ENCODE measurements around the gene KCTD15. TPM values are rescaled to one million over a fixed set of nuclear protein-coding genes. Genes with fewer than 3 reads are reported as not detected.

KCTD15 gene
- total RNA-seq, 1 experiment from 2014 or later = 59.9 TPM

DNA sequence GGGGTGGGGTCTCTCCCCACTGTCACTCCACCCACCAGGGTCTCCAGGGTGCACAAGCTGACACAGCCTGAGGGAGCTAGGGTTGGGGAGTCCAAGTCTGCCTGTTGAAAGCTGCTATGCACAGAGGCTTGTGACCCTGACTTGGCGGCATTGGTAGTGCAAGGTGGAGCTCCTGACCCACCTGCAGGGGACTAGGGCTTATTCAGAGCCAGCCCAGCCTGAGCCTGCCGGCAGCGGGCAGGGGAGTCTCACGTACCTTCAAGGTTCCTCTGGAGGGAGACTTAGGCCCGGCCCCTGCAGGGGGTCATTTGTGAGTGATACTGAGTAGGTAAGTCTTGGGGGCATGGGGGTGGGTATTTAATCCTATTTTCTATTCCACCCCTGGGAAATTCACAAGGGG lies 4.7 kb downstream of the KCTD15 start:
- no peak overlapping the region for H2BK12ac ChIP-seq (ENCODE audit: insufficient read length, low read depth, low read length)
- no peak overlapping the region for H2BK5ac ChIP-seq (ENCODE audit: insufficient read length, low read length)
- no peak overlapping the region for H2BK15ac ChIP-seq (ENCODE audit: low read depth, low read length)
- H3K4me3 Mint-ChIP-seq = no peak overlapping the region
- no peak overlapping the region for H3K4ac ChIP-seq (ENCODE audit: low read depth, low read length)
- no peak overlapping the region for H2AFZ ChIP-seq (ENCODE audit: low read length)
- no peak overlapping the region for H3K9ac ChIP-seq (ENCODE audit: extremely low read depth, insufficient read length, low read length)
- peaks cover 2% of the 10 kb centered on the region for H4K20me1 ChIP-seq (ENCODE audit: control insufficient read depth, insufficient read depth, insufficient read length)
- no peak overlapping the region for H3K4me2 ChIP-seq (ENCODE audit: insufficient read depth, insufficient read length, low read length)
- H3K27me3 Mint-ChIP-seq (ENCODE audit: low read depth) = no peaks in the 10 kb centered on the region; the same call in 1 of the 2 replicates
- H4K8ac ChIP-seq (replicated peaks; ENCODE audit: insufficient read length, low read depth, low read length) = no peak overlapping the region
- H3K23ac ChIP-seq (ENCODE audit: insufficient read length, low read depth, low read length) = no peak overlapping the region
- peaks cover 20 to 28% of the 10 kb centered on the region in 2 experiments for H3K4me1 Mint-ChIP-seq
- no peaks in the 10 kb centered on the region for H3K27me3 ChIP-seq (ENCODE audit: insufficient read depth, low read length)
- H3T11ph ChIP-seq (ENCODE audit: low read length) = no peak overlapping the region
- DNase-seq = no peak
- H4K5ac ChIP-seq (ENCODE audit: insufficient read length, low read depth, low read length) = no peak overlapping the region
- TF ChIP-seq, protein P1, sequence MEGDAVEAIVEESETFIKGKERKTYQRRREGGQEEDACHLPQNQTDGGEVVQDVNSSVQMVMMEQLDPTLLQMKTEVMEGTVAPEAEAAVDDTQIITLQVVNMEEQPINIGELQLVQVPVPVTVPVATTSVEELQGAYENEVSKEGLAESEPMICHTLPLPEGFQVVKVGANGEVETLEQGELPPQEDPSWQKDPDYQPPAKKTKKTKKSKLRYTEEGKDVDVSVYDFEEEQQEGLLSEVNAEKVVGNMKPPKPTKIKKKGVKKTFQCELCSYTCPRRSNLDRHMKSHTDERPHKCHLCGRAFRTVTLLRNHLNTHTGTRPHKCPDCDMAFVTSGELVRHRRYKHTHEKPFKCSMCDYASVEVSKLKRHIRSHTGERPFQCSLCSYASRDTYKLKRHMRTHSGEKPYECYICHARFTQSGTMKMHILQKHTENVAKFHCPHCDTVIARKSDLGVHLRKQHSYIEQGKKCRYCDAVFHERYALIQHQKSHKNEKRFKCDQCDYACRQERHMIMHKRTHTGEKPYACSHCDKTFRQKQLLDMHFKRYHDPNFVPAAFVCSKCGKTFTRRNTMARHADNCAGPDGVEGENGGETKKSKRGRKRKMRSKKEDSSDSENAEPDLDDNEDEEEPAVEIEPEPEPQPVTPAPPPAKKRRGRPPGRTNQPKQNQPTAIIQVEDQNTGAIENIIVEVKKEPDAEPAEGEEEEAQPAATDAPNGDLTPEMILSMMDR (conservative IDR thresholded peaks at IDR 0.05) = no peak
- no peaks in the 10 kb centered on the region for H3K9me3 ChIP-seq (ENCODE audit: control insufficient read depth, low read depth, low read length)
- WGBS (ENCODE audit: extremely low coverage, insufficient read length, low lambda C conversion rate) = no CpG with 5 or more reads among the region's 5 CpGs
- no peaks in the 10 kb centered on the region for H3K79me1 ChIP-seq (ENCODE audit: insufficient read depth, low read depth, low read length, poor library complexity, severe bottlenecking)
- no peaks in the 10 kb centered on the region for H3K9me3 Mint-ChIP-seq
- H3K56ac ChIP-seq (ENCODE audit: insufficient read length, low read depth, low read length) = no peak overlapping the region
- H4K91ac ChIP-seq (ENCODE audit: insufficient read length, low read depth, low read length) = no peak overlapping the region
- no peak overlapping the region for H3K27ac ChIP-seq (ENCODE audit: insufficient read length, low read depth, low read length)
- H3K14ac ChIP-seq (ENCODE audit: insufficient read depth, low read length) = no peak overlapping the region
- no peak overlapping the region for H3K18ac ChIP-seq (ENCODE audit: insufficient read length, low read depth, low read length)
- no peak overlapping the region for H3K27ac Mint-ChIP-seq
- no peak overlapping the region for H2BK120ac ChIP-seq (ENCODE audit: low read depth, low read length, poor library complexity, severe bottlenecking)
- H3K4me1 ChIP-seq (ENCODE audit: insufficient read depth, low read length) = peaks cover 5% of the 10 kb centered on the region; the same call in 1 of the 2 replicates
- peaks cover 8% of the 10 kb centered on the region for H3K23me2 ChIP-seq (ENCODE audit: insufficient read length, low read depth, low read length, poor library complexity, severe bottlenecking)
- no peaks in the 10 kb centered on the region for H3K79me2 ChIP-seq (ENCODE audit: insufficient read depth, low read length)
- peaks cover 20 to 67% (median 57%) of the 10 kb centered on the region in 3 experiments; a peak in 6 of 7 replicates for H3K36me3 Mint-ChIP-seq (ENCODE audit: insufficient read depth in 1 of 3, low read depth in 3 of 3)
- no peak overlapping the region for H2AK5ac ChIP-seq (ENCODE audit: insufficient read length, low read length)
- no peak overlapping the region for H2BK20ac ChIP-seq (ENCODE audit: low read depth, low read length, poor library complexity, severe bottlenecking)

Data from H9 (cell line).